Osteoblast (primary cell): ENCODE measurements around the gene MYCBPAP. TPM values are rescaled to one million over a fixed set of nuclear protein-coding genes. Genes with fewer than 3 reads are reported as not detected.

Experiments used
- DNase-seq: peaks from one replicate; pipeline ENCODE4 v3.0.0; 2011; ENCODE audit warnings: low spot score, mixed read lengths; ENCODE audit not compliant: insufficient read length; ENCODE audit errors: missing footprints
- H2AFZ ChIP-seq: 2 replicates; pipeline ENCODE4 v1.6.0; 2011; ENCODE audit warnings: mild to moderate bottlenecking, low read length
- H3K27ac ChIP-seq: 2 replicates; pipeline ENCODE4 v1.5.1; 2011; ENCODE audit warnings: mild to moderate bottlenecking, low read depth, low read length, moderate library complexity
- H3K27me3 ChIP-seq: 2 replicates; pipeline ENCODE4 v1.6.0; 2012; ENCODE audit warnings: mild to moderate bottlenecking, control low read depth, inconsistent platforms, low read length, moderate library complexity; ENCODE audit not compliant: insufficient read depth
- H3K36me3 ChIP-seq: 2 replicates; pipeline ENCODE4 v1.5.1; 2011; ENCODE audit warnings: mild to moderate bottlenecking, low read length, control low read depth, moderate library complexity; ENCODE audit not compliant: insufficient read depth
- H3K4me1 ChIP-seq: 2 replicates; pipeline ENCODE4 v1.5.1; 2011; ENCODE audit warnings: mild to moderate bottlenecking, low read length, control low read depth, moderate library complexity; ENCODE audit not compliant: insufficient read depth
- H3K4me2 ChIP-seq: 2 replicates; pipeline ENCODE4 v1.6.0; 2011; ENCODE audit warnings: mild to moderate bottlenecking, low read length; ENCODE audit not compliant: insufficient read depth
- H3K4me3 ChIP-seq: fragments of 200-600 bp; sonication (generic); 3 replicates; pipeline ENCODE4 v1.5.1; 2012; ENCODE audit warnings: mild to moderate bottlenecking, low read length, inconsistent platforms; ENCODE audit not compliant: insufficient read depth
- H3K79me2 ChIP-seq: 2 replicates; pipeline ENCODE4 v1.6.0; 2012; ENCODE audit warnings: mild to moderate bottlenecking, low read length, control low read depth, inconsistent platforms; ENCODE audit not compliant: insufficient read depth
- H3K9me3 ChIP-seq: 2 replicates; pipeline ENCODE4 v1.5.1; 2011; ENCODE audit warnings: low read depth, low read length, control low read depth
- H4K20me1 ChIP-seq: 2 replicates; pipeline ENCODE4 v1.6.0; 2012; ENCODE audit warnings: mild to moderate bottlenecking, low read length, control low read depth; ENCODE audit not compliant: insufficient read depth
- CTCF ChIP-seq: IDR thresholded peaks from 2 replicates; pipeline ENCODE4 v1.5.1; 2011; ENCODE audit warnings: mild to moderate bottlenecking, low read depth, low read length, moderate library complexity; ENCODE audit errors: extremely low read depth
- total RNA-seq: library from RNA; depleted of rRNA; stranded (reverse); fragments of >200 nt; gene quantifications from 2 replicates; pipeline ENCODE4 v1.2.3, GENCODE V29; 2012

MYCBPAP gene
- total RNA-seq, 1 donor: 0.36 TPM

DNA sequence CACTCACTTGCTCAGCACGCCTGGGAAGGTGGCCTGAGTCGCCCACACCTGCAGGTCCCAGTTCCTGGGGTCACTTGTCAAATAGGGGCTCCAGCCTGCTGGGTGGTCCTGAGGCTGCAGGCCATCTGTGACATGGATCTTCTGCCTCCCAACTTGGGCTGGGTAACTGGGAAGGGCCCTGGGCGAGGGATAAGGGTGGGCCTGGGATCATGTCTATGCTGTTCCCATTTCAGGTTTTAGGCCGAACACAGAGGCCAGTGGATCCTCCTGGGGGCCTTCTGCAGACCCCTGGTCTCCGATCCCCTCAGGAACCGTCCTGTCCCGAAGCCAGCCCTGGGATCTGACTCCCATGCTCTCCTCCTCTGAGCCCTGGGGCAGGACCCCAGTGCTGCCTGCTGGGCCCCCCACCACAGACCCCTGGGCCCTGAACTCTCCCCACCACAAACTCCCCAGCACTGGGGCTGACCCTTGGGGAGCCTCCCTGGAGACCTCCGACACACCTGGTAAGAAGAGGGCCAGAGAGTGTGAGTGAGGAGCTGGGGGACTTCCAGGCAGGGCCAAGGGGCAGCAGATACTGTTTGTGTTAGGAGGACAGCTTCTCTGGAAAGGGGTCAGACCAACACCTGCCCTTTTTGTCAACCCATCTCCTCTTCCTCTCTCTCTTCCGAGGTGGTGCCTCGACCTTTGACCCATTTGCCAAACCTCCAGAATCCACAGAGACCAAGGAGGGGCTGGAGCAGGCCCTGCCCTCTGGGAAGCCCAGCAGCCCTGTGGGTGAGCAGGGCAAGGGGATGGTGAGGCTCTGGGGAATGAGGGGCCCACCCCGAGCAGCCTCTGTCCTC is 32.5 kb downstream of the MYCBPAP start:
- Histone ChIP-seq H3K4me2 (peak overlapping the region; percentile 92), H3K4me1 (peaks cover 13% of the 10 kb centered on the region), H3K79me2 (no peaks in the 10 kb centered on the region)

GRCh38 chr17:50541402-50541715 is 33.1 kb downstream of the MYCBPAP start:
- Histone ChIP-seq H3K79me2 (no peaks in the 10 kb centered on the region), H3K36me3 (no peaks in the 10 kb centered on the region), H3K4me2 (peak overlapping the region; percentile 92), H3K27me3 (no peaks in the 10 kb centered on the region), H3K4me3 (peak overlapping the region; percentile 76), H4K20me1 (no peaks in the 10 kb centered on the region), H2AFZ (peak overlapping the region; percentile 89), H3K9me3 (no peaks in the 10 kb centered on the region), H3K4me1 (peaks cover 13% of the 10 kb centered on the region), H3K27ac (peak overlapping the region; percentile 37)
- no peak for DNase-seq
- no peak for TF ChIP-seq CTCF

More for the DNA sequence above, 32.5 kb downstream of the MYCBPAP start:
- Histone ChIP-seq H3K36me3 (no peaks in the 10 kb centered on the region), H4K20me1 (no peaks in the 10 kb centered on the region), H3K27me3 (no peaks in the 10 kb centered on the region), H3K4me3 (peak overlapping the region; percentile 76), H2AFZ (no peak overlapping the region), H3K9me3 (no peaks in the 10 kb centered on the region), H3K27ac (no peak overlapping the region)
- DNase-seq: peak; percentile 94
- no peak for TF ChIP-seq CTCF

DNA sequence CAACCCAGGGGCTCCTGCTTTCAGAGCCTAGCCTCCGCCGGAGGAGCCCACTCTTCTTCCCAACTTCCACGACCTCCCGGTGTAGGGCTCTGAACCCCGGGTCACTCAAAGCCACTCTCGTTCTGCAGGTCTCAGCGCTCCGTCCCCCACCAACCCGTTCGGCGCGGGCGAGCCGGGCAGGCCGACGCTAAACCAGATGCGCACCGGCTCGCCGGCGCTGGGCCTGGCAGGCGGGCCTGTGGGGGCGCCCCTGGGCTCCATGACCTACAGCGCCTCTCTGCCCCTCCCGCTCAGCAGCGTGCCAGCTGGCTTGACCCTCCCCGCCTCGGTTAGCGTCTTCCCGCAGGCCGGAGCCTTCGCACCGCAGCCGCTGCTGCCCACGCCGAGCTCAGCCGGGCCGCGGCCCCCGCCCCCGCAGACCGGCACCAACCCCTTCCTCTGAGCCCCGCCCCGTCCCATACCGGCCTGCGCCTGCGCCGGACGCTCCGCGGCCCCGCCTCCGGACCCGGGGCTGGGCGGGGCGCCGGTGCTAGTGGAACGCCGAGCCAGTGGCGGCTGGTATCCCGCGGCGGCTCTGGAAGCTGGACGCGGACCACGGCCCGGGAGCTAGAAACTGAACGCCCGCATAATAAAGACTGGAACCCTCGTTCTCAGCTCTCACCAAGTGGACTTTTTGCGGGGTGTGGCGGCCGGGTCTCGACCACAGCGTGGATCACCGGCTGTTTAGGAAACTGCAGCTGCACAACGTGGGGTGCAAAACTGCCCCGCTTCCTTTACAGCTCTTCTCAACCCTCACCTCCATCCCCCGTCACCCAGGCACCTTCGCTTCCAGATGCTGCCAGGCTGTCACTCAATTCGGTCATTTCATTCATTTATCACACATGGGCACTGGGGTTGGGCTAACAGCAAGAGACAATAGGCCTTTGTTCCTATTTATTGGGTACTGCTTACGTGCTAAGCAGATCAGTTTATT is 33.8 kb downstream of the MYCBPAP start:
- Histone ChIP-seq H3K4me2 (peak overlapping the region; percentile 92), H3K36me3 (no peaks in the 10 kb centered on the region), H4K20me1 (no peaks in the 10 kb centered on the region), H3K79me2 (no peaks in the 10 kb centered on the region), H2AFZ (peak overlapping the region; percentile 98), H3K9me3 (no peaks in the 10 kb centered on the region), H3K4me1 (peaks cover 13% of the 10 kb centered on the region), H3K4me3 (peak overlapping the region; percentile 76), H3K27me3 (no peaks in the 10 kb centered on the region), H3K27ac (peak overlapping the region; percentile 37)
- peak; percentile 100 for DNase-seq
- peak; percentile 14 for TF ChIP-seq CTCF
